ENCODE data around the gene MSANTD3. TPM values are rescaled to one million over a fixed set of nuclear protein-coding genes. Genes with fewer than 3 reads are reported as not detected.
A peak's percentile ranks its signal among the peaks of the same experiment; 100 is the strongest.
"Not testable (repeated sequence)": the region's sequence is repeated elsewhere in the genome, so short reads cannot be mapped to it uniquely, and the experiment has no call there.

The MSANTD3 gene
- 10 to 100 TPM; 21.3 to 22.8 (median 21.8) TPM for polyA plus RNA-seq (ENCODE audit: insufficient read length in 3 of 3)
- long read RNA-seq, donor 1, transcript MSANTD3-203 (3 exons, 1,362 nt): major isoform, 8 of 9 reads
- long read RNA-seq, donor 1, partial matches to known transcripts: 0 of 9 reads
- long read RNA-seq, donor 1, other reads (novel, unspliced or antisense): 0 of 9 reads
- long read RNA-seq, donor 2, transcript MSANTD3-203 (3 exons, 1,362 nt): major isoform, 8 of 23 reads
- long read RNA-seq, donor 2, partial matches to known transcripts: 14 of 23 reads
- long read RNA-seq, donor 2, other reads (novel, unspliced or antisense): 0 of 23 reads
- long read RNA-seq, donor 3, transcript MSANTD3-203 (3 exons, 1,362 nt): major isoform, 6 of 19 reads
- long read RNA-seq, donor 3, partial matches to known transcripts: 9 of 19 reads
- long read RNA-seq, donor 3, other reads (novel, unspliced or antisense): 0 of 19 reads
- long read RNA-seq, donor 4, transcript MSANTD3-203 (3 exons, 1,362 nt): major isoform, 6 of 29 reads
- long read RNA-seq, donor 4, partial matches to known transcripts: 19 of 29 reads
- long read RNA-seq, donor 4, other reads (novel, unspliced or antisense): 0 of 29 reads
- long read RNA-seq, donor 5: 0 reads
- long read RNA-seq, donor 6, transcript MSANTD3-203 (3 exons, 1,362 nt): major isoform, 6 of 18 reads
- long read RNA-seq, donor 6, partial matches to known transcripts: 10 of 18 reads
- long read RNA-seq, donor 6, other reads (novel, unspliced or antisense): 0 of 18 reads
- long read RNA-seq, donor 7, transcript MSANTD3-203 (3 exons, 1,362 nt): major isoform, 5 of 93 reads
- long read RNA-seq, donor 7, partial matches to known transcripts: 87 of 93 reads
- long read RNA-seq, donor 7, other reads (novel, unspliced or antisense): 0 of 93 reads
- long read RNA-seq, donor 8, transcript MSANTD3-203 (3 exons, 1,362 nt): major isoform, 20 of 39 reads
- long read RNA-seq, donor 8, partial matches to known transcripts: 18 of 39 reads
- long read RNA-seq, donor 8, other reads (novel, unspliced or antisense): 0 of 39 reads
- long read RNA-seq, donor 9, transcript MSANTD3-203 (3 exons, 1,362 nt): major isoform, 10 of 21 reads
- long read RNA-seq, donor 9, partial matches to known transcripts: 10 of 21 reads
- long read RNA-seq, donor 9, other reads (novel, unspliced or antisense): 0 of 21 reads
- long read RNA-seq, donor 10, transcript MSANTD3-203 (3 exons, 1,362 nt): major isoform, 9 of 25 reads
- long read RNA-seq, donor 10, partial matches to known transcripts: 15 of 25 reads
- long read RNA-seq, donor 10, other reads (novel, unspliced or antisense): 0 of 25 reads
- long read RNA-seq, donor 11, transcript MSANTD3-203 (3 exons, 1,362 nt): major isoform, 6 of 14 reads
- long read RNA-seq, donor 11, partial matches to known transcripts: 7 of 14 reads
- long read RNA-seq, donor 11, other reads (novel, unspliced or antisense): 0 of 14 reads
- long read RNA-seq, donor 12, partial matches to known transcripts: 0 of 3 reads
- long read RNA-seq, donor 12, other reads (novel, unspliced or antisense): 0 of 3 reads
- long read RNA-seq, donor 13: 0 reads
- long read RNA-seq, donor 14, transcript MSANTD3-203 (3 exons, 1,362 nt): major isoform, 5 of 16 reads
- long read RNA-seq, donor 14, partial matches to known transcripts: 8 of 16 reads
- long read RNA-seq, donor 14, other reads (novel, unspliced or antisense): 0 of 16 reads
- long read RNA-seq, donor 15, partial matches to known transcripts: 0 of 2 reads
- long read RNA-seq, donor 15, other reads (novel, unspliced or antisense): 0 of 2 reads
- long read RNA-seq, donor 16, transcript MSANTD3-203 (3 exons, 1,362 nt): major isoform, 19 of 86 reads
- long read RNA-seq, donor 16, partial matches to known transcripts: 63 of 86 reads
- long read RNA-seq, donor 16, other reads (novel, unspliced or antisense): 0 of 86 reads

DNA sequence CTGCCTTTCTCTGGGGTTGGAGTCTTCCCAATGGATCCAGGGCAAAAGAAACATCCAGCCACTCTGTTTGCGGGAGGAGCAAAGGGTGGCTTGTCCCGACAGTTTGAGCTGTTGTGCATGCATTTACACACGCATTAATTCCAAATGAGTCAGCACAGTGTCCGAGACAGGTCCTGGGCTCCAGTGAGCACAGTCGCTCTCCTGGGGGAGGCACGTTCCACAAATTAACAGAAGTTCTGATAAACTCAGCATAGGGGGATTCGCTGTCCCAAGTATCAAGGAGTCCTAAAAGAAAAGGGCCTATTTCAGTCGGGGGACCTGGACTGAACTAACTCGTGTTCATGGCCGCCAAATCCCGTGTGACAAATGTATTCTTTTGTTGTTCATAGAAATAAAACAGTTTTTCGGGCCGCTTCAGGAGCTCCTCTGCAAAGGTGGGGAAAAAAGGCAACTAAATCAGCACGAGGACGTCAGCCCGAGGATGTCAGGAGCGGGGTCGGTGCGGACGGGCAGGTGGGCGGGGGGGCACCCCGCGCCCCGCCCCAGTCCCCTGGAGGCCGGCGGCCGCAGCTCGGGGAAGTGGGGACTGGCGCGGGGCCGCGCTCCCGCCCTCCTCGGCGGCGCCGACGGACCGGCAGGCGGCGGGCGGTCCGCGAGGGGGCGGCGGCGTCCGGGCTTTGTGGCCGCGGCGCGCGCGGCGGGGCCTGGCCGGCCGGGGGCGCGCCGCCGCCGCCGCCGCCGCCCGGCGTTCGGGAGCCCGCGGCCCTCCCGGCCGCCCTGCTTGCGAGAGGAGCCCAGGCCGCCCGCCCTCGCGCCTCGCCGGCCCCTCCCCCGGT lies at the start of gene MSANTD3:
Gene MSANTD3 (plus strand): TSS at position 614 of the 836 bp plus-strand sequence. CDS start 14,796 bp downstream, outside the sequence.
- peak in 9 of 11 donors; percentile 34 to 62 (median 55) for DNase-seq (ENCODE audit: extremely low read depth in 1 of 11, low read depth in 9 of 11, low spot score in 4 of 11)

GRCh38 chr9:100379862-100380261 lies 47.1 kb upstream of the MSANTD3 start:
- no peak for DNase-seq (ENCODE audit: extremely low read depth in 1 of 11, low read depth in 9 of 11, low spot score in 4 of 11)

GRCh38 chr9:100392989-100393388 lies 34.0 kb upstream of the MSANTD3 start:
- DNase-seq (ENCODE audit: extremely low read depth in 1 of 11, low read depth in 9 of 11, low spot score in 4 of 11): not testable (repeated sequence)

DNA sequence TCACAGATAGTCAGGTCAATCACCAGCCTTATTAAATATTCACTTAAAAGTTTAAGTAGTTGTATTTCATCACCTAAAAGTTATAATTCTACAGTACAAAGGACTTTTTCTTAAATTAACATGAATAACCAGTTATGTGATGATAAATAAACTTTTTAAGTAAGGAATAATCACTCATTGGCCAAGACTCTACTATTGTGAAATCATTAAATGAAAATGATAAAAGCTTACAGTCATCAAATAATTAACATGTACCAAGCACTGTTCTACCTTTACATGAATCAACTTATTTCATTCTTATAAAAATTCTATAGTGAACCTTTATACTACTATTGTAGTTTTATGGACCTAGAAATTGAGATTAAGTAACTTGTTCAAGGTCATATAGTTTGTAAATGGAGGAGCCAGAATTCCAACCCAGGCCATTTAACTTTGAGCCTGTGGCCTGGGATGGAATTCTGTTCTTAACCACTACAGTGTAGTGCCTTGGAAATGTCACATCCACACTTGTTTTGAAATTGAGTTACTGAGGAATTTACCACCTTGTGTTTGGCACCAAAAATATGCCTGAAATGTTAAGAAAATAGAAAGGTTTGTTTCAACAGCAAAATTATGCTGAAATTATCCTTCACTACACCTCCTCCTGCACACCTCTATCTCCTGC lies 32.8 kb upstream of the MSANTD3 start:
- DNase-seq (ENCODE audit: extremely low read depth in 1 of 11, low read depth in 9 of 11, low spot score in 4 of 11): no peak

- DNase-seq (ENCODE audit: extremely low read depth in 1 of 11, low read depth in 9 of 11, low spot score in 4 of 11): no peak
Observed at GRCh38 chr9:100394816-100395215, 32.1 kb upstream of the MSANTD3 start.

GRCh38 chr9:100396769-100397168 lies 30.2 kb upstream of the MSANTD3 start:
- DNase-seq (ENCODE audit: extremely low read depth in 1 of 11, low read depth in 9 of 11, low spot score in 4 of 11): no peak

GRCh38 chr9:100397529-100398266 lies 29.2 kb upstream of the MSANTD3 start:
- no peak for DNase-seq (ENCODE audit: extremely low read depth in 1 of 11, low read depth in 9 of 11, low spot score in 4 of 11)

GRCh38 chr9:100401042-100401441 lies 25.9 kb upstream of the MSANTD3 start:
- DNase-seq (ENCODE audit: extremely low read depth in 1 of 11, low read depth in 9 of 11, low spot score in 4 of 11): no peak

DNA sequence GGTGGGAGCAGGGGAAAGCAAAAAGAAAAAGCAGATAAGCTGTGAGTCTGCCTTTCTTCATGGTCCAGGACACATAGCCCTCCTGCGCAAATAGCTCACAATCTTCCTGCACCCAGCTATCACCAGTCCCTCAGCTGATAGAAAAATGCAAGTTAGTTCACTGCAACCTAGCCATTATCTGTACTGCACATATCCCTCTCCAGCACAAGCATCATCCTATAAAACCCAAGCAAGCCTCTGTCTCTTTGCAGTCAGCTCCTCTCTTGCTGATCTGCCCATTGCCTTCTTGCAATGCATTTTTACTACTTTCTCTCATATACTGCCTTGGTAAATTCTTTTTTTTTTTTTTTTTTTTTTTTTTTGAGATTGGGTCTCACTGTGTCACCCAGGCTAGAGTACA lies 20.0 kb upstream of the MSANTD3 start:
- DNase-seq (ENCODE audit: extremely low read depth in 1 of 11, low read depth in 9 of 11, low spot score in 4 of 11): no peak

DNA sequence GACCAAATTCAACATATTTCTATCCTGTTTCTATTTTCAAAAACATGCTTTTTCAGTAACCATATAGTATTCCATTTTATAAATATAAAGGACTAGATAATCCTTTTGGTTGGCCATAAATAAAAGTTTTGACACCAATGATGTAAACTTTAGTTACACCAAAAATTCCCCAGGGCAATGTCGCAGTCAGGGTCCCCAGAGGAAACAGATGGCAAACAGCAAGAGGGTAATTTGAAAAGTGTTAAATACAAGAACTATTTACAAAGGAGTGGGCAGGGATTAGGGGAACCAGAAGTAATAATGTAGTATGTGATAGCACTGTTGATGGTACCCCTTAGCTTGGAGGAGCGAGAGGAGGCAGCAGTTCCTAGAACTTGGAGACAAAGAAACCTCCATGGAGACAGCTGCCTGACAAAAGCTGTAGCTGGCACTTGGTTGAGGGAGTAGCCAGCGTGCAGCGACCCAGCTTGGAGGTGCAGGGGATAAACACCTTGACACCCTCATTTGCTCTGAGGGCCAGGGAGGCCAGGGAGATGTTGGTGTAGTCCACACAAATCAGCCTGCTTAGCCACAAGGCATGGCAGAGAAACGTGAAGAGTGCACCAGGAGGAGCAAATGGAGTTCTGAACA lies 18.3 kb upstream of the MSANTD3 start:
- no peak for DNase-seq (ENCODE audit: extremely low read depth in 1 of 11, low read depth in 9 of 11, low spot score in 4 of 11)

DNA sequence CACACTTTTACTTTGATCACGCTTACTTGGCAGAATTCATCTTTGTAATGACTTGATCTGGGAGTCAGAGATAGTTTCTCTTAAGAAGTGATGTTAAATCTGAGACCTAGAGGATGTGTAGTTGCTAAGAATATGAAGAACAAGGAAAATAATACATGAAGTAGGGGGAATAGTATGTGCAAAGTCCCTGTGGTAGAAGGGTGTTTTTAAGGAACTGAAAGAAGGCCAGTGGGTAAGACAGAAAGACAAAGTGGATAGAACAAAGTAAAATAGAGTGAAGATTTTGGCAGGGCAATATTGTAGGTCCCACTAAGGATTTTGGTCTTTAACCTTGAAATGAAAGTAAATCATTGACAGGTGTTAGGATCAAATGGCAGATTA lies 17.8 kb upstream of the MSANTD3 start:
- DNase-seq (ENCODE audit: extremely low read depth in 1 of 11, low read depth in 9 of 11, low spot score in 4 of 11): no peak

- DNase-seq (ENCODE audit: extremely low read depth in 1 of 11, low read depth in 9 of 11, low spot score in 4 of 11): peak; percentile 75 to 93 (median 84)
Observed at GRCh38 chr9:100411472-100412283, 15.3 kb upstream of the MSANTD3 start.

- DNase-seq (ENCODE audit: extremely low read depth in 1 of 11, low read depth in 9 of 11, low spot score in 4 of 11): no peak
Observed at GRCh38 chr9:100413839-100414420, 13.0 kb upstream of the MSANTD3 start.

- no peak for DNase-seq (ENCODE audit: extremely low read depth in 1 of 11, low read depth in 9 of 11, low spot score in 4 of 11)
Observed at GRCh38 chr9:100417815-100418214, 9.1 kb upstream of the MSANTD3 start.
